HepG2 (cell line): ENCODE measurements around the gene GPR32. TPM values are rescaled to one million over a fixed set of nuclear protein-coding genes. Genes with fewer than 3 reads are reported as not detected.

Experiments used
- ATAC-seq: fragments of 200-7000 bp; cut with Tn5 transposase; 3 replicates; pipeline ENCODE4 v1.9.1; 2020; ENCODE audit warnings: mild to moderate bottlenecking, moderate library complexity
- BruUV-seq: library from RNA; stranded (reverse); fragments of 400-500 nt; replicated peaks from 2 replicates; lab custom pipeline; 2021; lab: Mats Ljungman, UMichigan
- CTCF ChIA-PET: fragments of 300-600 bp; formaldehyde crosslinking; extraction: SDS; loops from one replicate; lab custom pipeline; 2021; ENCODE audit warnings: low total read pairs, inconsistent platforms, low intra/inter-chr PET ratio; lab: Yijun Ruan, JAX
- POLR2A ChIA-PET: fragments of 350-600 bp; sonication (Branson Sonifier 250); formaldehyde crosslinking; loops from one replicate; lab custom pipeline; 2020; ENCODE audit warnings: antibody characterized with exemption, inconsistent platforms; lab: Yijun Ruan, JAX
- DNase-seq: peaks from one replicate; pipeline ENCODE4 v3.0.0-alpha.2; 2015; ENCODE audit warnings: low spot score
- FAIRE-seq: peaks from 3 replicates; lab custom pipeline; 2011; peaks lifted over from hg19 to GRCh38; lab: Jason Lieb, UNC
- H2AFZ ChIP-seq: one replicate; pipeline ENCODE4 v1.6.1; 2011; ENCODE audit warnings: low read length, inconsistent platforms
- H3K27ac ChIP-seq: fragments of 300-600 bp; 3 replicates; pipeline ENCODE4 v1.8.0; 2011; ENCODE audit warnings: mixed run types, mild to moderate bottlenecking, mixed read lengths, low read length, inconsistent platforms; ENCODE audit not compliant: insufficient read depth; ENCODE audit errors: extremely low read length
- H3K27me3 ChIP-seq, 2 experiments: fragments of 200-600 bp in 1 of 2; 2 replicates in 1 of 2; 3 replicates in 1 of 2; pipeline versions ENCODE4 v1.6.0 to v1.8.0; 2011; ENCODE audit warnings: low read length in 2 of 2, mild to moderate bottlenecking in 2 of 2, moderate library complexity in 2 of 2, inconsistent platforms in 1 of 2; ENCODE audit not compliant: insufficient read depth in 2 of 2, control insufficient read depth in 1 of 2
- H3K36me3 ChIP-seq, 2 experiments: fragments of 200-600 bp in 1 of 2; replicated peaks in 1 of 2; 2 replicates in 1 of 2; 3 replicates in 1 of 2; pipeline versions ENCODE4 v1.5.1 to v1.8.0; 2011; ENCODE audit warnings: low read length in 2 of 2, inconsistent platforms in 1 of 2; ENCODE audit not compliant: insufficient read depth in 2 of 2, control insufficient read depth in 1 of 2
- H3K4me1 ChIP-seq: 2 replicates; pipeline ENCODE4 v1.5.1; 2012; ENCODE audit warnings: low read length, inconsistent platforms; ENCODE audit not compliant: insufficient read depth
- H3K4me2 ChIP-seq: 2 replicates; pipeline ENCODE4 v1.6.0; 2011; ENCODE audit warnings: low read depth, low read length, inconsistent platforms
- H3K4me3 ChIP-seq, 3 experiments: fragments of 200-600 bp in 1 of 3; sonication (generic), shearing (Covaris generic) in 1 of 3; replicated peaks in 1 of 3; 2 replicates each; pipeline ENCODE4 v1.5.1; 2011 to 2016; ENCODE audit warnings: low read length in 3 of 3, inconsistent platforms in 2 of 3, low read depth in 2 of 3, mild to moderate bottlenecking in 2 of 3, control low read depth in 1 of 3, mixed read lengths in 1 of 3; ENCODE audit not compliant: insufficient read depth in 1 of 3
- H3K79me2 ChIP-seq: one replicate; pipeline ENCODE4 v1.6.1; 2011; ENCODE audit warnings: low read length, inconsistent platforms; ENCODE audit not compliant: insufficient read depth
- H3K9ac ChIP-seq: 2 replicates; pipeline ENCODE4 v1.6.0; 2011; ENCODE audit warnings: mild to moderate bottlenecking, low read depth, low read length, inconsistent platforms; ENCODE audit not compliant: insufficient read depth
- H3K9me3 ChIP-seq: 2 replicates; pipeline ENCODE4 v1.5.1; 2012; ENCODE audit warnings: mild to moderate bottlenecking, low read length
- H4K20me1 ChIP-seq: 2 replicates; pipeline ENCODE4 v1.6.0; 2011; ENCODE audit warnings: inconsistent platforms, mild to moderate bottlenecking, low read length, moderate library complexity; ENCODE audit not compliant: insufficient read depth
- CSRNP1 ChIP-seq: sonication (generic); formaldehyde crosslinking; IDR thresholded peaks from 2 replicates; pipeline ENCODE4 v1.8.1; 2023; ENCODE audit warnings: mild to moderate bottlenecking, missing genetic modification reagents
- IRF2 ChIP-seq: IDR thresholded peaks from 2 replicates; pipeline ENCODE4 v1.6.1; 2018; ENCODE audit warnings: missing genetic modification reagents, missing compliant biosample characterization
- KDM5A ChIP-seq: fragments of 200-600 bp; sonication (generic); IDR thresholded peaks from 2 replicates; pipeline ENCODE4 v1.7.0; 2018; ENCODE audit warnings: antibody characterized with exemption, mild to moderate bottlenecking, low read length, borderline replicate concordance
- KLF15 ChIP-seq: sonication (generic); formaldehyde crosslinking; IDR thresholded peaks from 2 replicates; pipeline ENCODE4 v1.8.1; 2023; ENCODE audit warnings: borderline replicate concordance, mild to moderate bottlenecking, inconsistent platforms, missing genetic modification reagents, mixed read lengths
- REST ChIP-seq, 2 experiments: IDR thresholded peaks; 2 replicates each; pipeline ENCODE4 v1.6.1; 2011 to 2012; ENCODE audit warnings: low read length in 2 of 2, borderline replicate concordance in 1 of 2, low read depth in 1 of 2, mild to moderate bottlenecking in 1 of 2, moderate library complexity in 1 of 2
- SAFB2 ChIP-seq: sonication (generic); formaldehyde crosslinking; IDR thresholded peaks from 2 replicates; pipeline ENCODE4 v1.5.1; 2020; ENCODE audit warnings: missing genetic modification reagents, low read depth, mild to moderate bottlenecking, borderline replicate concordance
- SOX6 ChIP-seq, 2 experiments: fragments of 450-650 bp in 1 of 2; sonication (generic) in 1 of 2; formaldehyde crosslinking in 1 of 2; IDR thresholded peaks; 2 replicates each; pipeline versions ENCODE4 v1.4.0 to v1.6.1; 2017 to 2020; ENCODE audit warnings: antibody characterized with exemption in 1 of 2, mild to moderate bottlenecking in 1 of 2, missing genetic modification reagents in 1 of 2
- TIGD3 ChIP-seq: sonication (generic); formaldehyde crosslinking; IDR thresholded peaks from 2 replicates; pipeline ENCODE4 v1.5.1; 2020; ENCODE audit warnings: mild to moderate bottlenecking, missing genetic modification reagents, borderline replicate concordance
- XRCC5 ChIP-seq: fragments of 200-400 bp; formaldehyde crosslinking; optimal IDR thresholded peaks from 2 replicates; pipeline ENCODE3; 2017; ENCODE audit warnings: mild to moderate bottlenecking, low read length
- ZBTB46 ChIP-seq: sonication (generic); formaldehyde crosslinking; IDR thresholded peaks from 2 replicates; pipeline ENCODE4 v1.4.0; 2020; ENCODE audit warnings: mild to moderate bottlenecking, missing genetic modification reagents, borderline replicate concordance
- ZNF251 ChIP-seq: sonication (generic); formaldehyde crosslinking; IDR thresholded peaks from 2 replicates; pipeline ENCODE4 v1.9.0; 2021; ENCODE audit warnings: mild to moderate bottlenecking, missing genetic modification reagents
- ZNF367 ChIP-seq: sonication (generic); formaldehyde crosslinking; IDR thresholded peaks from 2 replicates; pipeline ENCODE4 v1.4.0; 2020; ENCODE audit warnings: missing genetic modification reagents, borderline replicate concordance
- ZSCAN20 ChIP-seq: sonication (generic); formaldehyde crosslinking; IDR thresholded peaks from 2 replicates; pipeline ENCODE4 v1.4.0; 2020; ENCODE audit warnings: missing genetic modification reagents, mild to moderate bottlenecking, borderline replicate concordance
- WGBS: methylation state at CpG from one replicate; pipeline ENCODE4 v1.1.6; 2017; ENCODE audit warnings: low lambda C conversion rate; 5-methylcytosine and 5-hydroxymethylcytosine counted together
- in situ Hi-C: cut with HindIII; loops from 2 replicates; pipeline ENCODE4 v1.10.0; 2017; ENCODE audit warnings: low pct_unique_long_range_greater_than_20kb; ENCODE audit not compliant: extremely low pct_ligation_motif_present
- intact Hi-C: fragments of 100-400 bp; cut with micrococcal nuclease; formaldehyde crosslinking; loops from one replicate; pipeline ENCODE4 v1.10.0; 2022; ENCODE audit not compliant: unreplicated experiment
- polyA plus RNA-seq, 8 experiments: library from polyadenylated mRNA; depleted of rRNA in 3 of 8; stranded (reverse) in 7 of 8; unstranded in 1 of 8; fragments of >200 nt; fragmentation: Illumina TruSeq in 4 of 8; extraction: Trizol in 4 of 8; gene quantifications; 2 replicates each; pipeline versions ENCODE4 v1.2.1 to v1.2.3, GENCODE V29; 2011 to 2016; ENCODE audit warnings: low read depth in 4 of 8, missing spikeins in 1 of 8, mixed read lengths in 1 of 8; ENCODE audit not compliant: insufficient read depth in 1 of 8
- total RNA-seq, 5 experiments: library from RNA; depleted of rRNA; stranded (reverse); fragments of >200 nt; fragmentation: Illumina TruSeq; extraction: Trizol; gene quantifications; 2 replicates each; pipeline ENCODE4 v1.2.3, GENCODE V29; 2016; ENCODE audit warnings: low read depth in 1 of 5

Gene GPR32
- total and polyA plus RNA-seq, 2 of the 13 experiments (the other 11 are each of a cell fraction or from before 2014, with no cell fraction given): not detected

- no peak for TF ChIP-seq TIGD3 (CRISPR knock-in tag)
- no peak for TF ChIP-seq CSRNP1
- no peak for TF ChIP-seq ZSCAN20
Measured at GRCh38 chr19:50820086-50820485, 49.8 kb downstream of the GPR32 start (continued).

- no peak overlapping the region for H3K9ac ChIP-seq
- intact Hi-C loops: no loop called here
- ATAC-seq: no peak
- no peak overlapping the region for H2AFZ ChIP-seq
- H3K9me3 ChIP-seq: no peaks in the 10 kb centered on the region
- no peaks in the 10 kb centered on the region for H3K79me2 ChIP-seq
- H3K36me3 ChIP-seq: no peaks in the 10 kb centered on the region
- peaks cover 7 to 48% of the 10 kb centered on the region in 2 experiments for H3K27me3 ChIP-seq
- H3K4me1 ChIP-seq: no peaks in the 10 kb centered on the region
- in situ Hi-C loops: no loop called here
- no peak for FAIRE-seq
- no peak overlapping the region for H3K27ac ChIP-seq
- WGBS: 7% methylated on average over 16 of the region's 21 CpGs
- ChIA-PET POLR2A (no interaction called here), CTCF (no interaction called here)
- H4K20me1 ChIP-seq: no peaks in the 10 kb centered on the region
- no peak for DNase-seq
- BruUV-seq: no TSS peak
- no peak overlapping the region for H3K4me3 ChIP-seq
- no peak overlapping the region for H3K4me2 ChIP-seq
- TF ChIP-seq KDM5A (no peak), SOX6 (IDR thresholded peaks at IDR 0.05) (no peak), SOX6 (CRISPR knock-in tag; IDR thresholded peaks at IDR 0.05) (no peak), ZNF251 (CRISPR knock-in tag) (no peak), ZBTB46 (no peak), KLF15 (CRISPR knock-in tag) (no peak), XRCC5 (no peak), SAFB2 (CRISPR knock-in tag) (no peak), ZNF367 (CRISPR knock-in tag) (no peak), IRF2 (no peak), REST (IDR thresholded peaks at IDR 0.05; ENCODE audit: borderline replicate concordance in 1 of 2, low read depth in 1 of 2, low read length in 2 of 2) (no peak)
Measured at GRCh38 chr19:50820549-50821247, 50.4 kb downstream of the GPR32 start.
